HepG2 (cell line): ENCODE results near the gene NCLN. TPM values are rescaled to one million over a fixed set of nuclear protein-coding genes. Genes with fewer than 3 reads are reported as not detected.
A peak's percentile ranks its signal among the peaks of the same experiment; 100 is the strongest.

Source experiments
- ATAC-seq: fragments of 200-7000 bp; cut with Tn5 transposase; 3 replicates; pipeline ENCODE4 v1.9.1; 2020; ENCODE audit warnings: mild to moderate bottlenecking, moderate library complexity
- BruUV-seq: library from RNA; stranded (reverse); fragments of 400-500 nt; replicated peaks from 2 replicates; lab custom pipeline; 2021; lab: Mats Ljungman, UMichigan
- CTCF ChIA-PET: fragments of 300-600 bp; formaldehyde crosslinking; extraction: SDS; loops from one replicate; lab custom pipeline; 2021; ENCODE audit warnings: low total read pairs, inconsistent platforms, low intra/inter-chr PET ratio; lab: Yijun Ruan, JAX
- POLR2A ChIA-PET: fragments of 350-600 bp; sonication (Branson Sonifier 250); formaldehyde crosslinking; loops from one replicate; lab custom pipeline; 2020; ENCODE audit warnings: antibody characterized with exemption, inconsistent platforms; lab: Yijun Ruan, JAX
- DNase-seq: peaks from one replicate; pipeline ENCODE4 v3.0.0-alpha.2; 2015; ENCODE audit warnings: low spot score
- FAIRE-seq: peaks from 3 replicates; lab custom pipeline; 2011; peaks lifted over from hg19 to GRCh38; lab: Jason Lieb, UNC
- H2AFZ ChIP-seq: one replicate; pipeline ENCODE4 v1.6.1; 2011; ENCODE audit warnings: low read length, inconsistent platforms
- H3K27ac ChIP-seq: fragments of 300-600 bp; 3 replicates; pipeline ENCODE4 v1.8.0; 2011; ENCODE audit warnings: mixed run types, mild to moderate bottlenecking, mixed read lengths, low read length, inconsistent platforms; ENCODE audit not compliant: insufficient read depth; ENCODE audit errors: extremely low read length
- H3K27me3 ChIP-seq, 2 experiments: fragments of 200-600 bp in 1 of 2; 2 replicates in 1 of 2; 3 replicates in 1 of 2; pipeline versions ENCODE4 v1.6.0 to v1.8.0; 2011; ENCODE audit warnings: low read length in 2 of 2, mild to moderate bottlenecking in 2 of 2, moderate library complexity in 2 of 2, inconsistent platforms in 1 of 2; ENCODE audit not compliant: insufficient read depth in 2 of 2, control insufficient read depth in 1 of 2
- H3K36me3 ChIP-seq, 2 experiments: fragments of 200-600 bp in 1 of 2; replicated peaks in 1 of 2; 2 replicates in 1 of 2; 3 replicates in 1 of 2; pipeline versions ENCODE4 v1.5.1 to v1.8.0; 2011; ENCODE audit warnings: low read length in 2 of 2, inconsistent platforms in 1 of 2; ENCODE audit not compliant: insufficient read depth in 2 of 2, control insufficient read depth in 1 of 2
- H3K4me1 ChIP-seq: 2 replicates; pipeline ENCODE4 v1.5.1; 2012; ENCODE audit warnings: low read length, inconsistent platforms; ENCODE audit not compliant: insufficient read depth
- H3K4me2 ChIP-seq: 2 replicates; pipeline ENCODE4 v1.6.0; 2011; ENCODE audit warnings: low read depth, low read length, inconsistent platforms
- H3K4me3 ChIP-seq, 3 experiments: fragments of 200-600 bp in 1 of 3; sonication (generic), shearing (Covaris generic) in 1 of 3; replicated peaks in 1 of 3; 2 replicates each; pipeline ENCODE4 v1.5.1; 2011 to 2016; ENCODE audit warnings: low read length in 3 of 3, inconsistent platforms in 2 of 3, low read depth in 2 of 3, mild to moderate bottlenecking in 2 of 3, control low read depth in 1 of 3, mixed read lengths in 1 of 3; ENCODE audit not compliant: insufficient read depth in 1 of 3
- H3K79me2 ChIP-seq: one replicate; pipeline ENCODE4 v1.6.1; 2011; ENCODE audit warnings: low read length, inconsistent platforms; ENCODE audit not compliant: insufficient read depth
- H3K9ac ChIP-seq: 2 replicates; pipeline ENCODE4 v1.6.0; 2011; ENCODE audit warnings: mild to moderate bottlenecking, low read depth, low read length, inconsistent platforms; ENCODE audit not compliant: insufficient read depth
- H3K9me3 ChIP-seq: 2 replicates; pipeline ENCODE4 v1.5.1; 2012; ENCODE audit warnings: mild to moderate bottlenecking, low read length
- H4K20me1 ChIP-seq: 2 replicates; pipeline ENCODE4 v1.6.0; 2011; ENCODE audit warnings: inconsistent platforms, mild to moderate bottlenecking, low read length, moderate library complexity; ENCODE audit not compliant: insufficient read depth
- ASH2L ChIP-seq: fragments of 300-600, 200-600 bp; sonication (generic); IDR thresholded peaks from 2 replicates; pipeline ENCODE4 v1.7.0; 2017; ENCODE audit warnings: low read depth, mild to moderate bottlenecking, moderate library complexity, mixed read lengths, low read length; ENCODE audit not compliant: insufficient read length
- ATF6 ChIP-seq: sonication (generic); formaldehyde crosslinking; conservative IDR thresholded peaks from 2 replicates; pipeline ENCODE4 v1.4.0; 2020; ENCODE audit warnings: missing genetic modification reagents
- CHCHD3 ChIP-seq: sonication (generic); formaldehyde crosslinking; IDR thresholded peaks from 2 replicates; pipeline ENCODE4 v1.8.0; 2022; ENCODE audit warnings: mild to moderate bottlenecking, missing genetic modification reagents, moderate library complexity
- CTCF ChIP-seq: sonication (generic); formaldehyde crosslinking; IDR thresholded peaks from 2 replicates; pipeline ENCODE4 v1.5.0; 2020; ENCODE audit warnings: mild to moderate bottlenecking, missing genetic modification reagents, moderate library complexity
- EEA1 ChIP-seq: sonication (generic); formaldehyde crosslinking; IDR thresholded peaks from 2 replicates; pipeline ENCODE4 v1.5.1; 2020; ENCODE audit warnings: mild to moderate bottlenecking, missing genetic modification reagents, borderline replicate concordance
- GMEB1 ChIP-seq: sonication (generic); formaldehyde crosslinking; IDR thresholded peaks from 2 replicates; pipeline ENCODE4 v1.5.1; 2020; ENCODE audit warnings: missing genetic modification reagents, mild to moderate bottlenecking, borderline replicate concordance
- HDAC2 ChIP-seq: sonication (generic); formaldehyde crosslinking; IDR thresholded peaks from 2 replicates; pipeline ENCODE4 v1.4.0; 2020; ENCODE audit warnings: missing genetic modification reagents
- KDM4B ChIP-seq: sonication (generic); formaldehyde crosslinking; IDR thresholded peaks from 2 replicates; pipeline ENCODE4 v1.4.0; 2020; ENCODE audit warnings: missing genetic modification reagents
- MZF1 ChIP-seq: sonication (generic); formaldehyde crosslinking; IDR thresholded peaks from 2 replicates; pipeline ENCODE4 v1.8.1; 2023; ENCODE audit warnings: mild to moderate bottlenecking, missing genetic modification reagents, borderline replicate concordance
- SMC3 ChIP-seq: IDR thresholded peaks from 2 replicates; pipeline ENCODE4 v1.6.1; 2011; ENCODE audit warnings: low read length, improper control_type of control experiment
- STAG1 ChIP-seq: sonication (generic); formaldehyde crosslinking; IDR thresholded peaks from 2 replicates; pipeline ENCODE4 v1.4.0; 2020; ENCODE audit warnings: missing genetic modification reagents
- STAT5B ChIP-seq: sonication (generic); formaldehyde crosslinking; IDR thresholded peaks from 2 replicates; pipeline ENCODE4 v1.4.0; 2020; ENCODE audit warnings: missing genetic modification reagents
- ZMYM3 ChIP-seq: sonication (generic); formaldehyde crosslinking; IDR thresholded peaks from 2 replicates; pipeline ENCODE4 v1.5.1; 2020; ENCODE audit warnings: mild to moderate bottlenecking, missing genetic modification reagents
- ZNF512B ChIP-seq: sonication (generic); formaldehyde crosslinking; IDR thresholded peaks from 2 replicates; pipeline ENCODE4 v1.5.1; 2020; ENCODE audit warnings: missing genetic modification reagents, mild to moderate bottlenecking, borderline replicate concordance
- WGBS: methylation state at CpG from one replicate; pipeline ENCODE4 v1.1.6; 2017; ENCODE audit warnings: low lambda C conversion rate; 5-methylcytosine and 5-hydroxymethylcytosine counted together
- in situ Hi-C: cut with HindIII; loops from 2 replicates; pipeline ENCODE4 v1.10.0; 2017; ENCODE audit warnings: low pct_unique_long_range_greater_than_20kb; ENCODE audit not compliant: extremely low pct_ligation_motif_present
- intact Hi-C: fragments of 100-400 bp; cut with micrococcal nuclease; formaldehyde crosslinking; loops from one replicate; pipeline ENCODE4 v1.10.0; 2022; ENCODE audit not compliant: unreplicated experiment
- polyA plus RNA-seq, 8 experiments: library from polyadenylated mRNA; depleted of rRNA in 3 of 8; stranded (reverse) in 7 of 8; unstranded in 1 of 8; fragments of >200 nt; fragmentation: Illumina TruSeq in 4 of 8; extraction: Trizol in 4 of 8; gene quantifications; 2 replicates each; pipeline versions ENCODE4 v1.2.1 to v1.2.3, GENCODE V29; 2011 to 2016; ENCODE audit warnings: low read depth in 4 of 8, missing spikeins in 1 of 8, mixed read lengths in 1 of 8; ENCODE audit not compliant: insufficient read depth in 1 of 8
- total RNA-seq, 5 experiments: library from RNA; depleted of rRNA; stranded (reverse); fragments of >200 nt; fragmentation: Illumina TruSeq; extraction: Trizol; gene quantifications; 2 replicates each; pipeline ENCODE4 v1.2.3, GENCODE V29; 2016; ENCODE audit warnings: low read depth in 1 of 5
- TF ChIP-seq, protein P1 (sequence below): sonication (generic); formaldehyde crosslinking; IDR thresholded peaks from 2 replicates; pipeline ENCODE4 v1.8.0; 2022; ENCODE audit warnings: mild to moderate bottlenecking, missing genetic modification reagents, borderline replicate concordance

Gene NCLN
- total and polyA plus RNA-seq, 2 of the 13 experiments (the other 11 are each of a cell fraction or from before 2014, with no cell fraction given), result 42.6 to 56.0 TPM

DNA sequence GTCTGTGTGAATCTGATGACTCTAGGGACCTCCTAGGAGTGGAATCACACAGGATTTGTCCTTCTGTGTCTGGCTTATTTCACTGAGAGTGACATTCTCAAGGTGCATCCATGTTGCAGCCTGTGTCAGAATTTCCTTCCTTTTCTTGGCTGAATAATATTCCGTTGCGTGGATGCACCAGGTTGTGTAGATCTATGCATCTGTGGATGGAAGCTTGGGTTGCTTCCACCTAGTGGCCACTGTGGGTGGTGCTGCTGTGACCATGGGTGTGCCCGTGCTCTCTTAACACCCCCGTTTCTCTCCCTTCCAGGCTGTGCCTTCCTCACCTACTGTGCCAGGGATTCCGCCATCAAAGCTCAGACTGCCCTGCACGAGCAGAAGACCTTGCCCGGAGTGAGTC, 64.9 kb downstream of the NCLN start:
- POLR2A ChIA-PET, result no interaction called here
- CTCF ChIA-PET, result no interaction called here
- H3K27me3 ChIP-seq, result no peaks in the 10 kb centered on the region; a peak in 2 of 5 replicates
- TF ChIP-seq KDM4B (no peak), MZF1 (CRISPR knock-in tag) (no peak), EEA1 (CRISPR knock-in tag) (no peak), HDAC2 (CRISPR knock-in tag) (peak; percentile 25; the same call in 1 of the 2 replicates), GMEB1 (no peak), ZNF512B (CRISPR knock-in tag) (no peak), ASH2L (no peak), SMC3 (peak; percentile 35; the same call in 1 of the 2 replicates), ZMYM3 (CRISPR knock-in tag) (peak; percentile 59), STAG1 (CRISPR knock-in tag) (0 out of 2 replicates have a peak, but pooled peaks have one; percentile 24), CTCF (peak; percentile 63), STAT5B (CRISPR knock-in tag) (no peak), ATF6 (CRISPR knock-in tag) (no peak), CHCHD3 (no peak)
- TF ChIP-seq, protein P1, sequence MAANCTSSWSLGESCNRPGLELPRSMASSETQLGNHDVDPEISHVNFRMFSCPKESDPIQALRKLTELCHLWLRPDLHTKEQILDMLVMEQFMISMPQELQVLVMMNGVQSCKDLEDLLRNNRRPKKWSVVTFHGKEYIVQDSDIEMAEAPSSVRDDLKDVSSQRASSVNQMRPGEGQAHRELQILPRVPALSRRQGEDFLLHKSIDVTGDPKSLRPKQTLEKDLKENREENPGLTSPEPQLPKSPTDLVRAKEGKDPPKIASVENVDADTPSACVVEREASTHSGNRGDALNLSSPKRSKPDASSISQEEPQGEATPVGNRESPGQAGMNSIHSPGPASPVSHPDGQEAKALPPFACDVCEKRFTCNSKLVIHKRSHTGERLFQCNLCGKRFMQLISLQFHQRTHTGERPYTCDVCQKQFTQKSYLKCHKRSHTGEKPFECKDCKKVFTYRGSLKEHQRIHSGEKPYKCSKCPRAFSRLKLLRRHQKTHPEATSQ (CRISPR knock-in tag), result no peak

More for the DNA sequence above, 64.9 kb downstream of the NCLN start:
- Histone ChIP-seq H3K27ac (no peak overlapping the region), H4K20me1 (no peaks in the 10 kb centered on the region), H3K36me3 (no peaks in the 10 kb centered on the region), H3K4me2 (no peak overlapping the region), H3K9me3 (no peaks in the 10 kb centered on the region), H2AFZ (no peak overlapping the region), H3K4me1 (no peaks in the 10 kb centered on the region), H3K9ac (no peak overlapping the region), H3K4me3 (no peak overlapping the region), H3K79me2 (no peaks in the 10 kb centered on the region)
- 19% methylated on average over 7 of the region's 7 CpGs for whole genome bisulfite sequencing
- in situ Hi-C loops, result no loop called here
- FAIRE-seq (peak; percentile 70), ATAC-seq (peak; percentile 77), DNase-seq (peak; percentile 13)
- no TSS peak for BruUV-seq
- intact Hi-C loops, result no loop called here
